ENCODE measurements around the gene C3orf20. TPM values are rescaled to one million over a fixed set of nuclear protein-coding genes. Genes with fewer than 3 reads are reported as not detected.

C3orf20 gene
- total and polyA plus RNA-seq, 2 of the 13 experiments (the other 11 are each of a cell fraction or from before 2014, with no cell fraction given) = 0.03 to 0.04 TPM

DNA sequence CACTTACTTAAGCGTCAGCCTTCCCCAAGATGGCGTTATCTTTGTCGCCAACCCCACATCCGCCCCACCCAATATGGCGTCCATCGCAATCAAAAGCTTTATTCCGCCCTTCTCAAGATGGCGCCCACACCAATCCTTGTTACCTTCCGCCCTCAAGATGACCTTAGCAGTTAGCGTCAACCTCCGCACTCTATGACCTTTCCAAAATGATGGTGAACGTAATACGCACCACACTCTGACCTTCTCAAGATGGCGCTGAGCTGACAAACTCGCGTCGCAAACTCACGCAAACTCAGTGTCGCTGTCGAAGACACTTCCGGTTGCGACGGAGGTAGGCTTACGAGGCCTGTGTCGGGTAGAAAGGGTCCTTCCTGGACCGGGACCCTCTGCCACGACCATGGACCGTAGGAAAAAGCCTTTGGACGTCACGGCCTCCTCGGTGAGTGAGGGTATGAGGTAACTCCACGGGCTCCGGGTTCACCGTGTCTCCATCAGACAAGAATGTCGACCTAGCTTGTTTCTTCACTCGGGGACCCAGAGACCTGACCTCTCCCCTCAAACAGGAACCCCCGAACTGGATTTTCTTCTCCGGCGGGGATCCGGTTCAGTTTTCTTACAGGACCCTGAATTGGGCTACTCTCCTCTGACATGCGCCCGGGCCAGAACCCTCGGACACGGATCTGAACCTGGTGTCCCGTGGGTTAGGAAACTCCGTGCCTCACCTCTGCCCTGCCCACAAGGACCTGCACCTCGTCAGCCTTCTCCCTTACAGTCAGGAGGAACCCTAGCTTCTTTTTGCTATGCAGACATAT is 23.3 kb upstream of the C3orf20 start, which contains the start of gene CCDC174 (continued):
- no peak for TF ChIP-seq ZBED4 (CRISPR knock-in tag; IDR thresholded peaks at IDR 0.05; ENCODE audit: borderline replicate concordance)
- peak; percentile 95; the same call in 1 of the 2 replicates for TF ChIP-seq ZNF766 (CRISPR knock-in tag; IDR thresholded peaks at IDR 0.05; ENCODE audit: borderline replicate concordance)
- no peak for TF ChIP-seq CAMTA2 (CRISPR knock-in tag; IDR thresholded peaks at IDR 0.05; ENCODE audit: borderline replicate concordance)
- no peak for TF ChIP-seq GPBP1L1 (CRISPR knock-in tag; IDR thresholded peaks at IDR 0.05)
- no peak for TF ChIP-seq DDIT3 (CRISPR knock-in tag; IDR thresholded peaks at IDR 0.05)
- TF ChIP-seq SOX6 (IDR thresholded peaks at IDR 0.05) = no peak
- TF ChIP-seq SOX6 (CRISPR knock-in tag; IDR thresholded peaks at IDR 0.05) = peak; percentile 79
- TF ChIP-seq BRCA1 (CRISPR knock-in tag; IDR thresholded peaks at IDR 0.05) = no peak; the same call in 1 of the 2 replicates
- TF ChIP-seq, protein P1, sequence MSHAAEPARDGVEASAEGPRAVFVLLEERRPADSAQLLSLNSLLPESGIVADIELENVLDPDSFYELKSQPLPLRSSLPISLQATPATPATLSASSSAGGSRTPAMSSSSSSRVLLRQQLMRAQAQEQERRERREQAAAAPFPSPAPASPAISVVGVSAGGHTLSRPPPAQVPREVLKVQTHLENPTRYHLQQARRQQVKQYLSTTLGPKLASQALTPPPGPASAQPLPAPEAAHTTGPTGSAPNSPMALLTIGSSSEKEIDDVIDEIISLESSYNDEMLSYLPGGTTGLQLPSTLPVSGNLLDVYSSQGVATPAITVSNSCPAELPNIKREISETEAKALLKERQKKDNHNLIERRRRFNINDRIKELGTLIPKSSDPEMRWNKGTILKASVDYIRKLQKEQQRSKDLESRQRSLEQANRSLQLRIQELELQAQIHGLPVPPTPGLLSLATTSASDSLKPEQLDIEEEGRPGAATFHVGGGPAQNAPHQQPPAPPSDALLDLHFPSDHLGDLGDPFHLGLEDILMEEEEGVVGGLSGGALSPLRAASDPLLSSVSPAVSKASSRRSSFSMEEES (CRISPR knock-in tag; IDR thresholded peaks at IDR 0.05) = no peak
- TF ChIP-seq GZF1 (CRISPR knock-in tag; IDR thresholded peaks at IDR 0.05) = no peak
- peak; percentile 88; the same call in 1 of the 2 replicates for TF ChIP-seq AHR (CRISPR knock-in tag; IDR thresholded peaks at IDR 0.05)
- TF ChIP-seq TP53 (CRISPR knock-in tag; conservative IDR thresholded peaks at IDR 0.05) = 0 out of 2 replicates have a peak, but pooled peaks have one; percentile 16
- TF ChIP-seq, protein P2, sequence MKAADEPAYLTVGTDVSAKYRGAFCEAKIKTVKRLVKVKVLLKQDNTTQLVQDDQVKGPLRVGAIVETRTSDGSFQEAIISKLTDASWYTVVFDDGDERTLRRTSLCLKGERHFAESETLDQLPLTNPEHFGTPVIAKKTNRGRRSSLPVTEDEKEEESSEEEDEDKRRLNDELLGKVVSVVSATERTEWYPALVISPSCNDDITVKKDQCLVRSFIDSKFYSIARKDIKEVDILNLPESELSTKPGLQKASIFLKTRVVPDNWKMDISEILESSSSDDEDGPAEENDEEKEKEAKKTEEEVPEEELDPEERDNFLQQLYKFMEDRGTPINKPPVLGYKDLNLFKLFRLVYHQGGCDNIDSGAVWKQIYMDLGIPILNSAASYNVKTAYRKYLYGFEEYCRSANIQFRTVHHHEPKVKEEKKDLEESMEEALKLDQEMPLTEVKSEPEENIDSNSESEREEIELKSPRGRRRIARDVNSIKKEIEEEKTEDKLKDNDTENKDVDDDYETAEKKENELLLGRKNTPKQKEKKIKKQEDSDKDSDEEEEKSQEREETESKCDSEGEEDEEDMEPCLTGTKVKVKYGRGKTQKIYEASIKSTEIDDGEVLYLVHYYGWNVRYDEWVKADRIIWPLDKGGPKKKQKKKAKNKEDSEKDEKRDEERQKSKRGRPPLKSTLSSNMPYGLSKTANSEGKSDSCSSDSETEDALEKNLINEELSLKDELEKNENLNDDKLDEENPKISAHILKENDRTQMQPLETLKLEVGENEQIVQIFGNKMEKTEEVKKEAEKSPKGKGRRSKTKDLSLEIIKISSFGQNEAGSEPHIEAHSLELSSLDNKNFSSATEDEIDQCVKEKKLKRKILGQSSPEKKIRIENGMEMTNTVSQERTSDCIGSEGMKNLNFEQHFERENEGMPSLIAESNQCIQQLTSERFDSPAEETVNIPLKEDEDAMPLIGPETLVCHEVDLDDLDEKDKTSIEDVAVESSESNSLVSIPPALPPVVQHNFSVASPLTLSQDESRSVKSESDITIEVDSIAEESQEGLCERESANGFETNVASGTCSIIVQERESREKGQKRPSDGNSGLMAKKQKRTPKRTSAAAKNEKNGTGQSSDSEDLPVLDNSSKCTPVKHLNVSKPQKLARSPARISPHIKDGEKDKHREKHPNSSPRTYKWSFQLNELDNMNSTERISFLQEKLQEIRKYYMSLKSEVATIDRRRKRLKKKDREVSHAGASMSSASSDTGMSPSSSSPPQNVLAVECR (CRISPR knock-in tag; IDR thresholded peaks at IDR 0.05; ENCODE audit: borderline replicate concordance) = peak; percentile 93
- peak; percentile 78 for TF ChIP-seq MIER2 (CRISPR knock-in tag; IDR thresholded peaks at IDR 0.05)
- peak; percentile 87 for TF ChIP-seq CBX5 (CRISPR knock-in tag; IDR thresholded peaks at IDR 0.05; ENCODE audit: borderline replicate concordance)

Measured in HepG2 (cell line).